ENCODE measurements around the gene CD226.
"Not testable (repeated sequence)": the region's sequence is repeated elsewhere in the genome, so short reads cannot be mapped to it uniquely, and the experiment has no call there.

Gene CD226

GRCh38 chr18:69899154-69899923 is 48.3 kb downstream of the CD226 start:
- peak; percentile 76 for DNase-seq

- peak; percentile 76 for DNase-seq
These were observed 49.3 kb downstream of the CD226 start for GRCh38 chr18:69898241-69898861.

DNA sequence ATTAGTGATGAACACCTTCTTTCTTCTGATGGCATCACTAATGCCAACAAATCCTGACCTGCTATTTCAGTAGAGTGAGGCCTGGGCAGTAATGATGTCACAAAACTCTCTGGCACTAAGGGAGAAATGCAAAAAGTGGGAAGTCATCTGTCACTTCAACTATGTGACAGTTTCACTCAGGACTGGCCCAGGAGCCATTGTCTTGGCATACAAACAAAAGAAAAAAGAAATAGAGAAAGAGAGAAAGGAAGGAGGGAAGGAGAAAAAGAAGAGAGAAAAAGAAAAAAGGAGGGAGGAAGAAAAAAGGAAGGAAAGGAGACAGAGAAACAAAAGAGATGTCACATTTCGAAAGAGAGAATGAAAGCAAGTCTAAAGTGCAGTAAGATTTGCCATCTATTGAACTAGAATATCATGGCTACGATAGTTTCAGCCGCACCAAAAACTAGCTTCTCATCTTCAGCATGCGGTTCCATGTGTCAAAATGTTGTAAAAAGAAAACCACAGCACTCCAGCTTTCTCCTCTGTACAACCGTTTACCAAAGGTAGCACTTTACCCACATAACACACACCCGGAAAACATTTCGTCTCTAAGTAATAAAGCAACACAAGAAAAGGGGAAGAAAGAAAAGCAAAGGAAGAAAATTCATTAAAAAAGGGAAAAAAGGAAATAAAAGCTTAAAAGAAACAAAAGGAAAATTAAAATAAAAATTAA is 50.1 kb downstream of the CD226 start:
- DNase-seq, result peak; percentile 86

DNA sequence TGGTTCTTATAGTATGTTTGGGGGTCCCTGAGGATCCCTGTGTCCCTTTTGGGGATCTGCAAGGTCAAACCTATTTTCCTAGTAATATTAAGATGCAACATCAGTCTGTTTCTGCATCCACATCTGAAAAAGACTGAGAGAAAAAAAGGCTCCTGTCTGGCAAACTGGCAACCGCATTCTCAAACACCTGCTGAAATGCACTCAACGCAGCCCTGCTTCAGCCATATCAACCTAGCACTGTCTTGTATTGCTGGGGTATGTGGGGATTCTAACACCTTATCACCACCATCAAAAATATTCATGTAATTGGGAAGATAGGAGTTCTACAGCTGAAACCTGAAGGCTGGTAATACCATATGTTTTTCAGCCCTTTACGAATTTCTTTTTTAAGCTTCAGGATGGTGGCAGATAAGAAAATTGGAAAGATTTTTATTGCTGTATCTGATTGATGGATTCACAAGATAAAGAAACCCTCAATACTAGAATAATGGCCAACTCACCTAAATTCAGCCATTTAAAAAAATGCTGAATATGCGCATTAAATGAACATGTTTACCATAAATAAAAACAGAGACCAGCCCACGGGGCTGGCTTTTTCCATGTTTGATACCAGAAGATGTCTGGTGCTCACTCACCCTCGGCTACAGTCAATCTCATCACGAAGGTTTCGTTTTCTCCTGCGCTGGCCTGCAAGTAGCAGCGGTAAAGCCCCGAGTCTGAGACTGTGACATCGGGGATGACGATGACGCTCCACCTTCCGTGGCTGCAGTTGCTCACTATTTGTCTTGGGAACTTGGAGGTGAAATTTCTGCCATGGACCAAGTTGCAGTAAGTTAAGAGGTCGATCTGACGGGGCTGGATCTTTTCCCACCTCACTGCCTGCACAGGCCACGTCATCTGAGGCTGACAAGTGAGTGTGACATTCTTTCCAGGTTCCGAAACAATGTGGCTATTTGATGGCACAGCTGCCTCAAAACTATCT is 52.3 kb downstream of the CD226 start:
- DNase-seq, result peak; percentile 43

DNA sequence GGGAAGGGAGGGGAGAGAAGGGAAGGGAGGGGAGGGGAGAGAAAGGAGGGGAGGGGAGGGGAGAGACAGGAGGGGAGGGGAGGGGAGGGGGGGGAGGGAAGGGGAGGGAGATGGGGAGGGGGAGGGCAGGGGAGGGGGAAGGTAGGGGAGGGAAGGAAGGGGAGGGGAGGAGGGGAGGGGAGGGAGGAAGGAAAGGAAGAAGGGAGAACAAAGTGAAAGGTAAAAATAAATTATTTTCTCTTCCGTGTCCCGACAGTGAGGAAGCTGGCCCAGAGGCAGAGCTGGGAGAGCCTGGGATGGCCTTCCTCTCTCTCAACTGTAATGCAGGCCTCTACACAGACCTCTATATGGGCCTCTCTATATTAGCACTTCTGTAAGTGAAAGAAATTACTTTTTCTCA is 53.2 kb downstream of the CD226 start:
- DNase-seq, result no peak

DNA sequence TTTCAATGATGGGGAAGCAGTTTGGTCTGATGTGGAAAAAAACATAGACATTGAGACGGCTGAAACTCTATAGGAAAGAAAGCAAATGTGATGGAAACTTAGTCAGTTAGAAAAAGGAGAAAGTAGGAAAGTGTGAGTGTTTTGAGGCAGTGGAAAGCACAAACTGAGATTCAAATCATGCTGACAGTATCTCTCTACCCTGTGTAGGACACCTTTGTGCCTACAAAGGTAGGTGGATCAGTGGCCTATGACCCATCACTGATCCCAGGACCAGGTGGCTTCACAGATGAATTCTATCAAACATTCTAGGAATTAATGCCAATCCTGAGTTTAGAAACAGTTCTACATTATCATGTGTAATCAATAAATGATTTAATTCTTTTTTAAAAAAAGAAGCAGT is 57.1 kb downstream of the CD226 start:
- peak; percentile 46 for DNase-seq

DNA sequence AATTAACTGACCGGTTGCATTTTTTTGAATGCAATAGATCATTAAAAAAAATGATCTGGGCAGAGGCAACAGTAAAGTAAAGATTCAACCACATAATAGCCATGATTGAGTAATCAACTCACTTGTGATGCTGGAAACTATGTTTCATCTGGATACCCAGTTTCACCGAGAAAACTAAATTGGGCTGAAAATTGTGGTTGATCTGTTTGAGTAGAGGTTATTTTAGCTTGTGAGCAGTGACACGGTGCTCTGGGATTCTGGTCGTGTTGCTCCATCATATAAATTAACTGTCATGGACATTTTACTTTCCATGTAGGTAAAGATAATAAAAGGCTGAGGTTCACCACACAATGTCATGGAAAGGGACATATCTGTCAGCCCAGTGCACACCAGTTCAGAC is 58.7 kb downstream of the CD226 start:
- DNase-seq, result peak; percentile 83

DNA sequence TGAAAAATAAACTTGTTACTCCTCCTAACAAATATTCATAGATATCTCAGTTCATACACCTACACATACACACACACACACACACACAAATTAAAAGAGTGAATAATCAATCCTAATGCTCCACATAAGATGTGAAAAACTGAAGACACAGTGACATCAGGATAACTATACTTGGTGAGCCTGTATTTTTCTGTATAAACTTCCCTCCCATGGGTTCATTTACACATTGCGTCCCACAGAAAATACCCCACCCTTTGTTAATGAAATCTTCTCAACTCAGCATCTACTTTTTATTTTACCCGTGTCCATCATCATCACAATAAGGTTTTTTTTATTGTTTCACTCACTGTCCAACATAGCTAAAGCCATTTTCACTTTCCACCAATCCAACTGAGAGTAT is 60.4 kb downstream of the CD226 start:
- DNase-seq, result no peak

GRCh38 chr18:69885841-69886531 is 61.7 kb downstream of the CD226 start:
- DNase-seq, result peak; percentile 91

GRCh38 chr18:69885355-69885754 is 62.3 kb downstream of the CD226 start:
- DNase-seq, result no peak

- no peak for DNase-seq
These were observed 63.9 kb downstream of the CD226 start for GRCh38 chr18:69883781-69884180.

GRCh38 chr18:69882965-69883668 is 64.6 kb downstream of the CD226 start:
- peak; percentile 29 for DNase-seq

DNA sequence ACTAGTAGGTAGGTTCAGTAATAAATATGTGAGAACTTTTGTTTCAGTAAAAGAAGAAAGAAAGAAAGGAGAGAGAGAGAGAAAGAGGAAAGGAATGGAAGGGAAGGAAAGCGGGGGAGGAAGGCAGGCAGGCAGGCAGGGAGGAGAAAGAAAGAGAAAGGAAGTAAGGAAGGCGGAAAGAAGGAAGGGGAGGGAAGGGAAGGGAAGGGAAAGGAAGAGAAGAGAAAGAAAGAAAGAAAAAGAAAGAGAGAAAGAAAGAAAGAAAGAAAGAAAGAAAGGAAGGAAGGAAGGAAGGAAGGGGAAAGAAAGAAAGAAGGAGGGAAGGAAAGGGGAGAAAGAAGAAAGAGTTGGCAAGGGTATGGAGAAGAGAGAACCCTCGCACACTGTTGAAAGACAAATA is 67.6 kb downstream of the CD226 start:
- DNase-seq, result no peak

GRCh38 chr18:69879051-69879450 is 68.6 kb downstream of the CD226 start:
- not testable (repeated sequence) for DNase-seq

DNA sequence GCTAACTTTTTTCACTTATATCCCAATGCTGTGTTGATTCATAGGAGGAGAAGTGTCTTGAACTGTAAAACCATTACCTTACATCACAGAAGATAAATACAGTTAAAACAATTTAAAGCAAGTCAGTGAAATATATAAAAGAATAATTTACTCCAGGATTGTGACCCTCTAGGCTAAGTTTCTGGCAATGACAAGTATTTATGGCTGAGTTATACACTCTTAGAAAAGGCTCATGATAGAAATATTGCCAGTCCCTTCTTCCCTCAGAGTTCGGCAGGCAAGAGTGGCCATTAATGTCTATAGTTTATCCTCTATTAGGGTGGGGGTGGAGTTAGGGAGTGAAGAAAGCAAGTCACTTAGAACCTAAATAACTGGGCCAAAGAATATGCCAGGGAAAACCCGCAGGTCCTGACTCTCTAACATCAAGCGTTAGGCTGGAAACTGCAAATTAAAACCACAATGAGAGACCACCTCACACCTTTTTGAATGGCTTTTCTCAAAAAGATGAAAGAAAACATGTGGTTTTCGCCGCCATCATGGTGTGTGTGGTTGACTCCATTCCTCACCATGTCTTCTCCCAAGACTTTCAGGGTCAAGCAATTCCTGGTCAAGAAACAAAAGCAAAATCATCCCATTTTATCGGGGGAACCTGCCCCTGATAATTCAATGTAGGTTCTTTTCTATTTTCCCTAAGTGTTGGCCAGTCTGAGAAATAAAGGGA is 69.3 kb downstream of the CD226 start:
- no peak for DNase-seq

GRCh38 chr18:69876490-69876889 is 71.2 kb downstream of the CD226 start:
- no peak for DNase-seq

- DNase-seq, result no peak
These were observed 73.6 kb downstream of the CD226 start for GRCh38 chr18:69874058-69874457.

GRCh38 chr18:69872661-69873060 is 75.0 kb downstream of the CD226 start:
- DNase-seq, result no peak

GRCh38 chr18:69871363-69871762 is 76.3 kb downstream of the CD226 start:
- no peak for DNase-seq

DNA sequence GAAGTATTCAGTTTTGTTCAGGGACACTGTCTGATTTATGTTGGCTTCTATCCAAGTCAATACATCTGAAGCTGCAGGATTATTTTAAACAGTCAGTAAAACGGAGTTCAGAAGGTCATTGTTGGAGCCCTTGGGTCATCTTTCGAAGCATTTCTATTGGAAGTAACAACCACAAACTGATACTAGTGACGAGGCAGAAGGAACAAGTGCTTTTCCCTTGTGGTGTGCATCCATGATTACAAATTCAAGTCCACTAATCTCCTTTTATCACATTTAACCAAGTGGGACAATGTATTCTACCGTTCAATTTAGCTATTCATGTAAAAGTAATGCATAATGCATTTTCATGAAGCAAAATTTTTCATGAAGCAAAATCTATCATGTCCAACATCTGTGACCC is 76.9 kb downstream of the CD226 start:
- DNase-seq, result no peak

DNA sequence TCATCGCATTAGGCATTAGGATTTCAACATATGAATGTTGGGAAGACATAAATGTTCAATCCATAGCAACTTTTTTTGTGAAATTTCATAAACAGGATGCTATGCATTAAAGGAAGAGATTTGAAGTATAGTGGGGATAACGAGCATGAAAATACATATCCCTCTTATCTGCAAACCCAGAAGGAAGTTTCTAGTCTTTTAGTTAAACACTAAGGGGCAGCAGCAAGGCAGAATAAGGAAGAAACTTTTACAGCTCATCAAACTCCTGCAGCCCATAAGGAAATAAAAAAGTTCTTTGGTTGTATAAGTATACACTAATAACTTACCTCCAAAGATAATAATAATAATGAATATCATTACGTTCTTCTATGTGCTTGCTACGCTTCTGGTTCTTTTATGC is 81.5 kb downstream of the CD226 start:
- no peak for DNase-seq
